Activated CD4-positive, alpha-beta T cell treated with anti-CD3 and anti-CD28 coated beads, Interleukin-2, amount 50 U/mL, for 4 hours (primary cell): ENCODE measurements around the gene TMEM134.

Experiments
- DNase-seq, 2 experiments: peaks; one replicate each; pipeline ENCODE4 v3.0.0-alpha.2; 2020

TMEM134 gene

GRCh38 chr11:67420646-67421429, 48.2 kb downstream of the TMEM134 start:
- DNase-seq: peak; percentile 97

DNA sequence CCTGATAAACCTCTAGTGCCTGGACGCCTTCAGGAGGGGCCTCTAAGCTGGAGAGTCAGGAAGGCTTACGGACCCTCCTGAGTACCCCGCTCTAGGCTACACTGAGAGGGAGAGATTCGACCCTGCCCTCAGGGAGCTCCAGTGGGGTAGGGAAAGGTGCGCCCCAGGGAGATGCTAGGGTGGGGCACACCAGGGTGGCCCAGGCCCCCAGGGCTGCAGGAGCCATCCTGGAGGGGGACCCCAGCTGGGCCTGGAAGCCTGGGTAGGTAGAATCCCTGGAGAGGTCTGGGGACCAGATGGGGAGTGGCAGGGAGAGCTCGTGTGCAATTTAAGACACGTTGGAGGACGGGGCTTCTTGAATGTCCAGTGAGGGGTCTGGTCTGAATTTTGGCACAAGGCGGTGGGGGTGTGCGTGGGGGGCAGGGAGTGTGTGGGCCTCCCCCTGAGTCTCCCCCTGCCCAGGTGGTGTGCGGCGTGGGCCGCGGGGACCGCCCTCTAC, 48.9 kb downstream of the TMEM134 start:
- DNase-seq: no peak

- DNase-seq: no peak
These were observed 49.6 kb downstream of the TMEM134 start for GRCh38 chr11:67419325-67420049.

DNA sequence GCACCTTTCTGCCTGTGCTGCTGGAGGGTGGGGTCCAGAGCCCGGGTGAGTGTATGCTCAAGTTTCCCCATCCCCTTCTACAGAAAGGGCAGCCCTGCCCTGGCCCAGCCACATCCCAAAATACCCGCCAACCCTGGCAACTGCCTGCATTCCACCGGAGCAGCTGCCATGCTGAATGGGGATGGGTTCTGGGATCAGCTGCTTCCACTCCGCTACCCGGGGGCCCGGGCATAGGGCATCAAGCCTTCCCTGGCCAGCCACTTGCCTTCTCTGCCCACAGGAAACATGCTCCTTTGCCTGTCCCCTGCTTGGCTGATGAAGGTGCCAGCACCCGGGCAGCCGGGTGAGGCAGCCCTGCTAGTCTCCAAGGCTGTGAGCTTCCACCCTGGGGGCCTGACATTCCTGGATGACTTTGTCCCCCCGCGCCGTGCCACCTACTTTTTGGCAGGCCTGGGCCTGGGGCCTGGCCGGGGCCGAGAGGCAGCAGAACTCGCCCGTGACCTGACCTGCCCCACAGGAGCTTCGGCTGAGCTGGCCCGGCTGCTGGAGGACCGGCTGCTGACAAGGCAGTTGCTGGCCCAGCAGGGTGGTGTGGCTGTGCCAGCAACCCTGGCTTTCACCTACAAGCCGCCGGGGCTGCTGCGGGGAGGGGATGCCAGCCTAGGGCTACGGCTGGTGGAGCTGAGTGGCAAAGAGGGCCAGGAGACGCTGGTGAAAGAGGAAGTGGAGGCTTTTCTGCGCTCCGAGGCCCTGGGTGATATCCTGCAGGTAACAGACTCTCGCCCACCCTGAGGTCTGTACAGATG, 50.4 kb downstream of the TMEM134 start:
- DNase-seq: no peak

- DNase-seq: no peak
These were observed 51.6 kb downstream of the TMEM134 start for GRCh38 chr11:67417425-67417824.

DNA sequence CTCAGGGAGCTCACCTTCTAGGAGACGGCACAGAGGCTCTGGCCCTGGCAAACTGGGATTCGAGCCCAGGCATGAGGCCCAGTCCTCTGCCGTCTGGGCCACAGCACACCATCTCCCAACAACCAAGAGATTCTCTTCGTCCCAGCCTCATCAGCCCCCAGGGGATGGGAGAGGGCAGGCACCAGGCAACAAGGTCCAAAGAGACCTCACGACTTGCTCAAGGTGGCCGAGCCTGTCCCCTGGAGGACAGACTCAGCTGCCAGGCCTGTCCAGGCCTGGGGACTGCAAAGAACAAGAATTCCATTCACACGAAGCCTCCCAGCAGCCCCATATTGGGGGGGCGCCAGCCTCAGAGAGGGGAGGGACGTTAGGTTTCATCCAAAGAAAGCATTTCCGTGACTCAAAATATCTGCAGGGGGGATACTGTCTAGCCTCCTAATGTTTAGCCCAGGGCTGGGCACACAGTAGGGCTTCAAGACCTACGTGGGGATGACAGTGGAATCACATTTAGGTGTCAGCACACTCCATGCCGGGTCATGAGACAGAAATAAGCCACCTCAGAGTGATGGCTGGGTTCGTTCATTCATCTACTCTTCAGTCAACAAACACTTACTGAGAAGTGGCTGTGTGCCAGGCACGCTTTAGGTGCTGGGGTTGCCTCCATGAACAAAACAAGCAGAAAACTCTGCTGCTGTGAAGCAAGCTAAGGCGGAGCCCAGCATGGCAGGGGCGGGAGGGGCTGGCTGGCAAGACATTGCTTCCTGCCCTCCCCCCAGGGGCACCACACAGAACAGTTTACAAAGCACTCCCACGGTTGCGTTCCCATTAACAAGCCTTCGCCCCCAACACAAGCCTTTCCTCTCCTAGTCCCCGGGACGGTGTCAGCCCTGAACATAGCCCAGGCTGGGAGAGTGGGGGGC, 52.4 kb downstream of the TMEM134 start:
- DNase-seq: peak; percentile 74 to 75

- DNase-seq: no peak
These were observed 53.3 kb downstream of the TMEM134 start, which contains the start of gene CARNS1 for GRCh38 chr11:67415501-67416304. CARNS1 (plus strand) TSS chr11:67415678; CDS start chr11:67416200, 522 bp downstream.

GRCh38 chr11:67413266-67413849, 55.7 kb downstream of the TMEM134 start:
- no peak for DNase-seq

- DNase-seq: no peak
These were observed 56.4 kb downstream of the TMEM134 start for GRCh38 chr11:67412495-67413179.

DNA sequence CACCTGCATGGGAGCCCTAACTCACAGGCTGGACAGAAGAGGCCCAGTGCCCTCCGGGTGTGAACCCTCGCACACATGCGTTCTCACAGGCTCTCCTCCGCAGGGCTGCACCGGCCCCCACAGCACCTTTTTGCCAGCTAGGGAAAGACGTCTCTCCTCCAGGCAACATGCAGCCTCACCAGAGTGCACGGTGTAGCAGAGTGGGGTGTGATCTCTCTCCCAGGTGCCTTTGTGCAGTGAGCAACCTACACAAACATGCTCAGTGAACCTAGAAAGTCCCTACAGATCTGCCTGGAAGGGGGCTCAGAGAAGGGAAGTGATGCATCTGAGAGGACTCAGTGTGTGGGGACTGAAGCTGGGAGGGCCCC, 57.3 kb downstream of the TMEM134 start:
- no peak for DNase-seq
